ENCODE data around the gene PRR15L. TPM values are rescaled to one million over a fixed set of nuclear protein-coding genes. Genes with fewer than 3 reads are reported as not detected.

PRR15L gene
- total and polyA plus RNA-seq, 2 of the 8 experiments (the other 6 are each of a cell fraction or from before 2014, with no cell fraction given), result 0.26 to 1.1 TPM

DNA sequence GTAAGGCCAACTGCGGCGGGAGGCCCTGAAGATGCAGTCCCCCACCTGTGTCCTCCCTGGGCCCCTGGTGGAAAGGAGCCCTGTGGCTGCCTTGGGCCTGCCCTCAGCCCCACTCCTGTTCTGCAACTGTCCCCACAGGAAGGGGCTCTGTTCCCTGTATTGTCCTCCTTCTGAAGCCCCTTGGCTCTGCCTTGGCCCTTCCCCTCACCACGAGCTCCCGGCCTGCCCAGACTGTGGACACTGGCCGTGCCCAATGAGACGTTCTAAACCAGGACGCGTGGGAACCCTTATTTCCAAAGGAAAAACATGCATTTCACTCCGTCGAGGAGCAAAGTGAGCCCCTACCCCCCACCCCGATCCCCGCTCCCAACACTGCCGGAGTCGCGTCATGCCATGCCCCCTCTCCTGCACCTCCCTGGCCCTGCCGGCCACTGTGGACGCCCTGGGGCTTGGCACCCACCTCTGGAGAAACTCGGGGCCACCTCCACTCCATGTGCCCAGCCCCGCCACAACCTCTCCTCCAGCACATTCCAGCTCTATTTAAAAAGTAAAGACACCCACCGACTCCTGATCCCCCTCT lies 29.8 kb downstream of the PRR15L start (continued):
- TF ChIP-seq, protein P1, sequence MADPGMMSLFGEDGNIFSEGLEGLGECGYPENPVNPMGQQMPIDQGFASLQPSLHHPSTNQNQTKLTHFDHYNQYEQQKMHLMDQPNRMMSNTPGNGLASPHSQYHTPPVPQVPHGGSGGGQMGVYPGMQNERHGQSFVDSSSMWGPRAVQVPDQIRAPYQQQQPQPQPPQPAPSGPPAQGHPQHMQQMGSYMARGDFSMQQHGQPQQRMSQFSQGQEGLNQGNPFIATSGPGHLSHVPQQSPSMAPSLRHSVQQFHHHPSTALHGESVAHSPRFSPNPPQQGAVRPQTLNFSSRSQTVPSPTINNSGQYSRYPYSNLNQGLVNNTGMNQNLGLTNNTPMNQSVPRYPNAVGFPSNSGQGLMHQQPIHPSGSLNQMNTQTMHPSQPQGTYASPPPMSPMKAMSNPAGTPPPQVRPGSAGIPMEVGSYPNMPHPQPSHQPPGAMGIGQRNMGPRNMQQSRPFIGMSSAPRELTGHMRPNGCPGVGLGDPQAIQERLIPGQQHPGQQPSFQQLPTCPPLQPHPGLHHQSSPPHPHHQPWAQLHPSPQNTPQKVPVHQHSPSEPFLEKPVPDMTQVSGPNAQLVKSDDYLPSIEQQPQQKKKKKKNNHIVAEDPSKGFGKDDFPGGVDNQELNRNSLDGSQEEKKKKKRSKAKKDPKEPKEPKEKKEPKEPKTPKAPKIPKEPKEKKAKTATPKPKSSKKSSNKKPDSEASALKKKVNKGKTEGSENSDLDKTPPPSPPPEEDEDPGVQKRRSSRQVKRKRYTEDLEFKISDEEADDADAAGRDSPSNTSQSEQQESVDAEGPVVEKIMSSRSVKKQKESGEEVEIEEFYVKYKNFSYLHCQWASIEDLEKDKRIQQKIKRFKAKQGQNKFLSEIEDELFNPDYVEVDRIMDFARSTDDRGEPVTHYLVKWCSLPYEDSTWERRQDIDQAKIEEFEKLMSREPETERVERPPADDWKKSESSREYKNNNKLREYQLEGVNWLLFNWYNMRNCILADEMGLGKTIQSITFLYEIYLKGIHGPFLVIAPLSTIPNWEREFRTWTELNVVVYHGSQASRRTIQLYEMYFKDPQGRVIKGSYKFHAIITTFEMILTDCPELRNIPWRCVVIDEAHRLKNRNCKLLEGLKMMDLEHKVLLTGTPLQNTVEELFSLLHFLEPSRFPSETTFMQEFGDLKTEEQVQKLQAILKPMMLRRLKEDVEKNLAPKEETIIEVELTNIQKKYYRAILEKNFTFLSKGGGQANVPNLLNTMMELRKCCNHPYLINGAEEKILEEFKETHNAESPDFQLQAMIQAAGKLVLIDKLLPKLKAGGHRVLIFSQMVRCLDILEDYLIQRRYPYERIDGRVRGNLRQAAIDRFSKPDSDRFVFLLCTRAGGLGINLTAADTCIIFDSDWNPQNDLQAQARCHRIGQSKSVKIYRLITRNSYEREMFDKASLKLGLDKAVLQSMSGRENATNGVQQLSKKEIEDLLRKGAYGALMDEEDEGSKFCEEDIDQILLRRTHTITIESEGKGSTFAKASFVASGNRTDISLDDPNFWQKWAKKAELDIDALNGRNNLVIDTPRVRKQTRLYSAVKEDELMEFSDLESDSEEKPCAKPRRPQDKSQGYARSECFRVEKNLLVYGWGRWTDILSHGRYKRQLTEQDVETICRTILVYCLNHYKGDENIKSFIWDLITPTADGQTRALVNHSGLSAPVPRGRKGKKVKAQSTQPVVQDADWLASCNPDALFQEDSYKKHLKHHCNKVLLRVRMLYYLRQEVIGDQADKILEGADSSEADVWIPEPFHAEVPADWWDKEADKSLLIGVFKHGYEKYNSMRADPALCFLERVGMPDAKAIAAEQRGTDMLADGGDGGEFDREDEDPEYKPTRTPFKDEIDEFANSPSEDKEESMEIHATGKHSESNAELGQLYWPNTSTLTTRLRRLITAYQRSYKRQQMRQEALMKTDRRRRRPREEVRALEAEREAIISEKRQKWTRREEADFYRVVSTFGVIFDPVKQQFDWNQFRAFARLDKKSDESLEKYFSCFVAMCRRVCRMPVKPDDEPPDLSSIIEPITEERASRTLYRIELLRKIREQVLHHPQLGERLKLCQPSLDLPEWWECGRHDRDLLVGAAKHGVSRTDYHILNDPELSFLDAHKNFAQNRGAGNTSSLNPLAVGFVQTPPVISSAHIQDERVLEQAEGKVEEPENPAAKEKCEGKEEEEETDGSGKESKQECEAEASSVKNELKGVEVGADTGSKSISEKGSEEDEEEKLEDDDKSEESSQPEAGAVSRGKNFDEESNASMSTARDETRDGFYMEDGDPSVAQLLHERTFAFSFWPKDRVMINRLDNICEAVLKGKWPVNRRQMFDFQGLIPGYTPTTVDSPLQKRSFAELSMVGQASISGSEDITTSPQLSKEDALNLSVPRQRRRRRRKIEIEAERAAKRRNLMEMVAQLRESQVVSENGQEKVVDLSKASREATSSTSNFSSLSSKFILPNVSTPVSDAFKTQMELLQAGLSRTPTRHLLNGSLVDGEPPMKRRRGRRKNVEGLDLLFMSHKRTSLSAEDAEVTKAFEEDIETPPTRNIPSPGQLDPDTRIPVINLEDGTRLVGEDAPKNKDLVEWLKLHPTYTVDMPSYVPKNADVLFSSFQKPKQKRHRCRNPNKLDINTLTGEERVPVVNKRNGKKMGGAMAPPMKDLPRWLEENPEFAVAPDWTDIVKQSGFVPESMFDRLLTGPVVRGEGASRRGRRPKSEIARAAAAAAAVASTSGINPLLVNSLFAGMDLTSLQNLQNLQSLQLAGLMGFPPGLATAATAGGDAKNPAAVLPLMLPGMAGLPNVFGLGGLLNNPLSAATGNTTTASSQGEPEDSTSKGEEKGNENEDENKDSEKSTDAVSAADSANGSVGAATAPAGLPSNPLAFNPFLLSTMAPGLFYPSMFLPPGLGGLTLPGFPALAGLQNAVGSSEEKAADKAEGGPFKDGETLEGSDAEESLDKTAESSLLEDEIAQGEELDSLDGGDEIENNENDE (IDR thresholded peaks at IDR 0.05; ENCODE audit: insufficient replicate concordance, low read length), result no peak
- TF ChIP-seq SP1 (IDR thresholded peaks at IDR 0.05; ENCODE audit: low read depth, low read length), result no peak

Measured in H1 (cell line).